ENCODE results near the gene VAC14. TPM values are rescaled to one million over a fixed set of nuclear protein-coding genes. Genes with fewer than 3 reads are reported as not detected.

VAC14 gene
- total RNA-seq, 4 donors from 2014 or later: 25.7 to 49.5 (median 40.4) TPM

DNA sequence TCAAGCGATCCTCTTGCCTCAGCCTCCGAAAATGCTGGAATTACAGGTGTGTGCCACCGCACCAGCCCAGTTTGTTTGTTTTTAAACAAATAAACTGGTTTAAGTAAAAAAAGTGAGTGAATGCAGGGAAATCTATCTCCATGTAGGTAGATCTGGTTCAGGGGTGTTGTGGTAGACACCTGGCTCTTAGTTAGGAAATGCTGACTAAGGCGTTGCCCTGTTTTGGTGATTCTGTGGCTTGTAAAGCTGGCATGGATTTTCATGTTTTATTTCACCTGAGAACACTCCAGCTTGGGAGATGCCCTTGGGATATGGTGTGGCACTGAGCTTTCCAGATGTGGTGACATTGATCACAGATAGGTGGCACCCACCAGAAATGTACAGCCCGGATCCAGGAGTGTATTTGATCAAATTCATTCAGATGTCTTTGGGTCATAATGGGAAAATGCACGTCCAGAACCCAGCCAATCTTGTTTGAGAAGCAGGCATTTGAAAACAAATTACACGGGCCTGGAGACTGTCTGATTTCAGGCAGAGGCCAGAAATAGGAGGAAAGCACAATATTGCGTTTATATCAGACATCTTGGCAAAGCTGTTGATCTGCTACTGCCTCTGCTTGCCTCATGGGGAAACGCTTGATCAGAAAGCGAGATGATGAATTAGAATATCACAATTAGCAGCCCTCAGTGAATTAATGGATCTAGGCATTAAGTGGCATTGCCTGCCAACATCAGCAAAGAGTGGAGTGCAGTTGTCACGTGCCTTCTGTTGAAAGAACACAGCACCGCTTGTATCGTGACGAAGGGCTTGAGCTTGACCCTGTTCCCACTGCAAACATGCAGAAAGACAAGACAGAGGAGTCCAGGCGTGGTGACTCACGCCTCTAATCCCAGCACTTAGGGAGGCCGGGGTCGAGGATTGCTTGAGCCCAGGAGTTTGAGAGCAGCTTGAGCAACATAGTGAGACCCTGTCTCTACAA, 161.9 kb downstream of the VAC14 start:
- no peak overlapping the region for H3K4me3 ChIP-seq
- no peaks in the 10 kb centered on the region for H3K36me3 ChIP-seq
- H3K27ac ChIP-seq: peak overlapping the region; percentile 55 to 80 (median 73)
- H3K9me3 ChIP-seq: no peaks in the 10 kb centered on the region
- TF ChIP-seq EP300 (IDR thresholded peaks at IDR 0.05) (peak in 1 of 2 donors; percentile 82), POLR2A (IDR thresholded peaks at IDR 0.05) (no peak)
- TF ChIP-seq, protein P1, sequence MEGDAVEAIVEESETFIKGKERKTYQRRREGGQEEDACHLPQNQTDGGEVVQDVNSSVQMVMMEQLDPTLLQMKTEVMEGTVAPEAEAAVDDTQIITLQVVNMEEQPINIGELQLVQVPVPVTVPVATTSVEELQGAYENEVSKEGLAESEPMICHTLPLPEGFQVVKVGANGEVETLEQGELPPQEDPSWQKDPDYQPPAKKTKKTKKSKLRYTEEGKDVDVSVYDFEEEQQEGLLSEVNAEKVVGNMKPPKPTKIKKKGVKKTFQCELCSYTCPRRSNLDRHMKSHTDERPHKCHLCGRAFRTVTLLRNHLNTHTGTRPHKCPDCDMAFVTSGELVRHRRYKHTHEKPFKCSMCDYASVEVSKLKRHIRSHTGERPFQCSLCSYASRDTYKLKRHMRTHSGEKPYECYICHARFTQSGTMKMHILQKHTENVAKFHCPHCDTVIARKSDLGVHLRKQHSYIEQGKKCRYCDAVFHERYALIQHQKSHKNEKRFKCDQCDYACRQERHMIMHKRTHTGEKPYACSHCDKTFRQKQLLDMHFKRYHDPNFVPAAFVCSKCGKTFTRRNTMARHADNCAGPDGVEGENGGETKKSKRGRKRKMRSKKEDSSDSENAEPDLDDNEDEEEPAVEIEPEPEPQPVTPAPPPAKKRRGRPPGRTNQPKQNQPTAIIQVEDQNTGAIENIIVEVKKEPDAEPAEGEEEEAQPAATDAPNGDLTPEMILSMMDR (IDR thresholded peaks at IDR 0.05): no peak
- no peak for DNase-seq (ENCODE audit: low spot score in 2 of 2)
- peaks cover 0 to 74% (median 12%) of the 10 kb centered on the region in 4 donors for H3K4me1 ChIP-seq
- 51 to 56% methylated on average over 18 of the region's 18 CpGs for WGBS, 2 donors
- no peaks in the 10 kb centered on the region for H3K27me3 ChIP-seq

Other genes starting within 250 kb of the VAC14 start
- 10 to 100 TPM; 49.6 to 89.4 (median 60.9) TPM for gene IL34, start 154.6 kb downstream of the VAC14 start, total RNA-seq
- 10 to 100 TPM; 24.1 to 40.6 (median 35.4) TPM for gene MTSS2, start 115.1 kb downstream of the VAC14 start, total RNA-seq